Liver (tissue), 9 donors: ENCODE measurements around the gene PDE4B. TPM values are rescaled to one million over a fixed set of nuclear protein-coding genes. Genes with fewer than 3 reads are reported as not detected.

Source experiments
- DNase-seq: peaks from one replicate; pipeline ENCODE4 v3.0.0-alpha.2; 2017; ENCODE audit warnings: low spot score
- H3K27ac ChIP-seq, 2 donors: one replicate each; pipeline ENCODE4 v1.7.0; 2013; ENCODE audit warnings: inconsistent platforms in 2 of 2, low read length in 2 of 2, control low read depth in 1 of 2, low read depth in 1 of 2, mild to moderate bottlenecking in 1 of 2
- H3K27me3 ChIP-seq, 4 donors: one replicate each; pipeline versions ENCODE4 v1.6.1 to v1.7.0; 2013; ENCODE audit warnings: low read length in 3 of 4, inconsistent platforms in 1 of 4, mild to moderate bottlenecking in 1 of 4, moderate library complexity in 1 of 4; ENCODE audit not compliant: control insufficient read depth in 4 of 4, insufficient read depth in 4 of 4
- H3K36me3 ChIP-seq, 4 donors: one replicate each; pipeline versions ENCODE4 v1.6.1 to v1.7.0; 2013; ENCODE audit warnings: low read length in 3 of 4, mild to moderate bottlenecking in 3 of 4, low read depth in 1 of 4, moderate library complexity in 1 of 4; ENCODE audit not compliant: control insufficient read depth in 4 of 4, insufficient read depth in 3 of 4
- H3K4me1 ChIP-seq, 4 donors: one replicate each; pipeline versions ENCODE4 v1.6.1 to v1.7.0; 2013; ENCODE audit warnings: low read length in 3 of 4, mild to moderate bottlenecking in 3 of 4, moderate library complexity in 1 of 4; ENCODE audit not compliant: control insufficient read depth in 4 of 4, insufficient read depth in 4 of 4
- H3K4me3 ChIP-seq, 3 donors: one replicate each; pipeline versions ENCODE4 v1.6.1 to v1.7.0; 2013; ENCODE audit warnings: low read length in 3 of 3, control low read depth in 1 of 3, low read depth in 1 of 3, mild to moderate bottlenecking in 1 of 3
- H3K9ac ChIP-seq, 2 donors: one replicate each; pipeline ENCODE4 v1.7.0; 2013; ENCODE audit warnings: low read length in 2 of 2, mild to moderate bottlenecking in 2 of 2, moderate library complexity in 2 of 2, control low read depth in 1 of 2, low read depth in 1 of 2
- H3K9me3 ChIP-seq, 4 donors: one replicate each; pipeline versions ENCODE4 v1.6.1 to v1.7.0; 2013; ENCODE audit warnings: low read length in 3 of 4; ENCODE audit not compliant: control insufficient read depth in 4 of 4
- EGR1 ChIP-seq, 2 donors: IDR thresholded peaks; 2 replicates each; pipeline ENCODE4 v1.6.1; 2016 to 2018; ENCODE audit warnings: antibody characterized with exemption in 2 of 2, low read depth in 2 of 2
- FOXA1 ChIP-seq: IDR thresholded peaks from 2 replicates; pipeline ENCODE4 v1.6.1; 2016; ENCODE audit warnings: antibody characterized with exemption
- FOXA2 ChIP-seq: IDR thresholded peaks from 2 replicates; pipeline ENCODE4 v1.6.1; 2016; ENCODE audit warnings: antibody characterized with exemption
- GABPA ChIP-seq, 2 donors: IDR thresholded peaks in 1 of 2; conservative IDR thresholded peaks in 1 of 2; 2 replicates each; pipeline ENCODE4 v1.6.1; 2016; ENCODE audit warnings: antibody characterized with exemption in 2 of 2, mild to moderate bottlenecking in 1 of 2, moderate library complexity in 1 of 2
- HNF4A ChIP-seq, 2 donors: conservative IDR thresholded peaks; 2 replicates each; pipeline ENCODE4 v1.6.1; 2016; ENCODE audit warnings: antibody characterized with exemption in 2 of 2, mild to moderate bottlenecking in 2 of 2
- HNF4G ChIP-seq: IDR thresholded peaks from 2 replicates; pipeline ENCODE4 v1.6.1; 2016; ENCODE audit warnings: antibody characterized with exemption
- JUND ChIP-seq, 2 donors: IDR thresholded peaks; 2 replicates each; pipeline ENCODE4 v1.6.1; 2016; ENCODE audit warnings: antibody characterized with exemption in 2 of 2
- NR2F2 ChIP-seq: IDR thresholded peaks from 2 replicates; pipeline ENCODE4 v1.6.1; 2016; ENCODE audit warnings: antibody characterized with exemption
- RAD21 ChIP-seq, 2 donors: IDR thresholded peaks; 2 replicates each; pipeline ENCODE4 v1.6.1; 2016; ENCODE audit warnings: antibody characterized with exemption in 2 of 2, mild to moderate bottlenecking in 2 of 2
- RXRA ChIP-seq, 2 donors: IDR thresholded peaks; 2 replicates each; pipeline ENCODE4 v1.6.1; 2017 to 2018; ENCODE audit warnings: antibody characterized with exemption in 2 of 2, mild to moderate bottlenecking in 1 of 2
- SP1 ChIP-seq: IDR thresholded peaks from 2 replicates; pipeline ENCODE4 v1.6.1; 2018; ENCODE audit warnings: antibody characterized with exemption, mild to moderate bottlenecking
- TAF1 ChIP-seq: conservative IDR thresholded peaks from 2 replicates; pipeline ENCODE4 v1.6.1; 2016; ENCODE audit warnings: antibody characterized with exemption, mild to moderate bottlenecking
- WGBS: extraction: QIAGEN DNeasy Blood & Tissue Kit; methylation state at CpG from one replicate; pipeline ENCODE4 v1.1.7; 2013; 5-methylcytosine and 5-hydroxymethylcytosine counted together
- polyA plus RNA-seq, 2 donors: library from polyadenylated mRNA; stranded (reverse) in 1 of 2; unstranded in 1 of 2; fragments of 200-250 nt in 1 of 2; fragments of >200 nt in 1 of 2; fragmentation: Nextera tagmentation in 1 of 2; extraction: Ambion mirVana in 1 of 2; gene quantifications; one replicate each; pipeline versions ENCODE4 v1.2.1 to v1.2.3, GENCODE V29; 2013 to 2015
- total RNA-seq, 2 donors: library from RNA; depleted of rRNA; stranded (reverse); fragments of >200 nt; gene quantifications; one replicate each; pipeline ENCODE4 v1.2.3, GENCODE V29; 2014
- TF ChIP-seq, protein P1 (sequence below): IDR thresholded peaks from 2 replicates; pipeline ENCODE4 v1.6.1; 2016; ENCODE audit warnings: antibody characterized with exemption
- TF ChIP-seq, protein P2 (sequence below): IDR thresholded peaks from 2 replicates; pipeline ENCODE4 v1.6.1; 2016; ENCODE audit warnings: antibody characterized with exemption
- TF ChIP-seq, protein P3 (sequence below): IDR thresholded peaks from 2 replicates; pipeline ENCODE4 v1.6.1; 2016; ENCODE audit warnings: antibody characterized with exemption
- TF ChIP-seq, protein P4 (sequence below): IDR thresholded peaks from 2 replicates; pipeline ENCODE4 v1.6.1; 2016; ENCODE audit warnings: antibody characterized with exemption, mild to moderate bottlenecking
- TF ChIP-seq, protein P5 (sequence below): fragments of 150-350 bp; IDR thresholded peaks from 2 replicates; pipeline ENCODE4 v1.5.1; 2017; ENCODE audit warnings: improper control_type of control experiment, low read depth, low read length; ENCODE audit not compliant: missing input control
- donor health status: healthy.
- donor health status: healthy.
- donor health status: healthy.
- donor health status: healthy.
- donor health status: healthy.

PDE4B gene
- total and polyA plus RNA-seq, 4 donors: 1.9 to 3.9 (median 2.7) TPM

DNA sequence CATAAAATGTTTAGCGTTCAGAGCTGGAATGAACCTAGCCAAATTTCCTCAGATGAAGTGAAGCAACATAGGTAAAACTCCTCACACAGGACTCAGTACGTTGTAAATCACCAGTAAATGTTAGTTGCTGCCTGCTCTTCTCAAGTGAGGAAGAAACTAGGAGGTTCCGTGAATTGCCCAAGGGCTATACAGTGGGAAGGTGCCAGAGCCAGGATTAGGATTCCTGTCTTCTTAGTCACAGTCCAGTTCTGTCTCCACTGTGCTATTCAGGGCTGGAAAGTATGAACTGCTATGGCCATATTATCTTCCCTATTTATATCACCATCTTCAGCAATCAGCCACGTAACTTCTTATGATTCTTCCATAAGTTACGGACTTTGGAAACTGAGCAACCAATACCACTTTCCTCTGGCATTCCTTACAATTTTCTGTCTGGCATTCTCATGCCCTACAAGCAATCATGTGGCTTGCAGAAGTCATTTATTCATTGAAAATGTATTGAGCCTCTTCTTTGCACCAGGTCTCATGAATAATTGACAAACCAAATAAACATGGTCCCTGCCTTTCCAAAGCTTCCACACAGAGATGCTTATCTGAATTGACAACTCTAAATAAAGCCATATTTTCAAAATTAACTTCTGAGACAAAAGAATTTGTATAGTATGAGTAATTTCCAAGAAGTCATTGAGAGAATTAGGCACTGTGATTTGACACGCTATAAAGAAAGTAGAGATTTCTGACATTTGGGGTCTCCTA, 469.7 kb downstream of the PDE4B start:
- Histone ChIP-seq H3K27ac (no peak overlapping the region), H3K9ac (no peak overlapping the region)
- 88% methylated on average over 6 of the region's 6 CpGs for WGBS

DNA sequence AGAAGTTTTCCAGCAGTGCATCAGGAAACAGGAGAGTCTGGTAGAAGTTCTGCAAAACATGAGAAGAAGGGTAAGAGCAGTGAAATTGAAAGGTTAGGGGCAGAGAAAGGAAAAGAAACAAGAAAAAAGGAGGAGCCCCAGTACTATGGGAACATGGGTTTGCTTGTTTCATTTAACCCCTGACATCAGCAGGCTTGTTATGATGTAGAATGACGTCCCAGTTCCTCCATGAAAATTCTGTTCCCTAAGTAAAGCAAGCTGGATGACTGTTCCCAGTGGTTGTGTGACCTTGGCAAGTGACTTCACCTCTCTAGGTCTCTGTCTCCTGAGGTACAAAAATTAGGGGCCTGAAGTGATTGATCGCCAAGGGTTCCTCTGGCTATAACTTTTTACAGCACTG, 472.6 kb downstream of the PDE4B start:
- Histone ChIP-seq H3K4me1 (no peaks in the 10 kb centered on the region), H3K27ac (no peak overlapping the region)

More for the DNA sequence above, 469.7 kb downstream of the PDE4B start:
- Histone ChIP-seq H3K4me1 (no peaks in the 10 kb centered on the region), H3K36me3 (no peaks in the 10 kb centered on the region), H3K4me3 (no peak overlapping the region), H3K9me3 (no peaks in the 10 kb centered on the region), H3K27me3 (no peaks in the 10 kb centered on the region)
- no peak for TF ChIP-seq FOXA1
- TF ChIP-seq, protein P1, sequence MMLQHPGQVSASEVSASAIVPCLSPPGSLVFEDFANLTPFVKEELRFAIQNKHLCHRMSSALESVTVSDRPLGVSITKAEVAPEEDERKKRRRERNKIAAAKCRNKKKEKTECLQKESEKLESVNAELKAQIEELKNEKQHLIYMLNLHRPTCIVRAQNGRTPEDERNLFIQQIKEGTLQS: no peak
- TF ChIP-seq JUND (IDR thresholded peaks at IDR 0.05): no peak
- TF ChIP-seq EGR1 (IDR thresholded peaks at IDR 0.05; ENCODE audit: low read depth in 2 of 2): no peak
- no peak for TF ChIP-seq RXRA (IDR thresholded peaks at IDR 0.05)
- TF ChIP-seq, protein P2, sequence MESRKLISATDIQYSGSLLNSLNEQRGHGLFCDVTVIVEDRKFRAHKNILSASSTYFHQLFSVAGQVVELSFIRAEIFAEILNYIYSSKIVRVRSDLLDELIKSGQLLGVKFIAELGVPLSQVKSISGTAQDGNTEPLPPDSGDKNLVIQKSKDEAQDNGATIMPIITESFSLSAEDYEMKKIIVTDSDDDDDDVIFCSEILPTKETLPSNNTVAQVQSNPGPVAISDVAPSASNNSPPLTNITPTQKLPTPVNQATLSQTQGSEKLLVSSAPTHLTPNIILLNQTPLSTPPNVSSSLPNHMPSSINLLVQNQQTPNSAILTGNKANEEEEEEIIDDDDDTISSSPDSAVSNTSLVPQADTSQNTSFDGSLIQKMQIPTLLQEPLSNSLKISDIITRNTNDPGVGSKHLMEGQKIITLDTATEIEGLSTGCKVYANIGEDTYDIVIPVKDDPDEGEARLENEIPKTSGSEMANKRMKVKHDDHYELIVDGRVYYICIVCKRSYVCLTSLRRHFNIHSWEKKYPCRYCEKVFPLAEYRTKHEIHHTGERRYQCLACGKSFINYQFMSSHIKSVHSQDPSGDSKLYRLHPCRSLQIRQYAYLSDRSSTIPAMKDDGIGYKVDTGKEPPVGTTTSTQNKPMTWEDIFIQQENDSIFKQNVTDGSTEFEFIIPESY: no peak
- no peak for TF ChIP-seq FOXA2
- TF ChIP-seq SP1: no peak
- no peak for TF ChIP-seq GABPA (IDR thresholded peaks at IDR 0.05 in 1 of 2, conservative IDR thresholded peaks at IDR 0.05 in 1 of 2)
- TF ChIP-seq, protein P3, sequence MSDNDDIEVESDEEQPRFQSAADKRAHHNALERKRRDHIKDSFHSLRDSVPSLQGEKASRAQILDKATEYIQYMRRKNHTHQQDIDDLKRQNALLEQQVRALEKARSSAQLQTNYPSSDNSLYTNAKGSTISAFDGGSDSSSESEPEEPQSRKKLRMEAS: no peak
- no peak for TF ChIP-seq RAD21 (IDR thresholded peaks at IDR 0.05)
- no peak for DNase-seq

More for the DNA sequence above, 472.6 kb downstream of the PDE4B start:
- TF ChIP-seq RXRA (IDR thresholded peaks at IDR 0.05): no peak
- no peak for TF ChIP-seq HNF4G
- no peak for TF ChIP-seq HNF4A (conservative IDR thresholded peaks at IDR 0.05)
- TF ChIP-seq, protein P3: no peak
- TF ChIP-seq NR2F2: no peak
- TF ChIP-seq, protein P1: no peak
- no peak for TF ChIP-seq TAF1
- TF ChIP-seq, protein P4, sequence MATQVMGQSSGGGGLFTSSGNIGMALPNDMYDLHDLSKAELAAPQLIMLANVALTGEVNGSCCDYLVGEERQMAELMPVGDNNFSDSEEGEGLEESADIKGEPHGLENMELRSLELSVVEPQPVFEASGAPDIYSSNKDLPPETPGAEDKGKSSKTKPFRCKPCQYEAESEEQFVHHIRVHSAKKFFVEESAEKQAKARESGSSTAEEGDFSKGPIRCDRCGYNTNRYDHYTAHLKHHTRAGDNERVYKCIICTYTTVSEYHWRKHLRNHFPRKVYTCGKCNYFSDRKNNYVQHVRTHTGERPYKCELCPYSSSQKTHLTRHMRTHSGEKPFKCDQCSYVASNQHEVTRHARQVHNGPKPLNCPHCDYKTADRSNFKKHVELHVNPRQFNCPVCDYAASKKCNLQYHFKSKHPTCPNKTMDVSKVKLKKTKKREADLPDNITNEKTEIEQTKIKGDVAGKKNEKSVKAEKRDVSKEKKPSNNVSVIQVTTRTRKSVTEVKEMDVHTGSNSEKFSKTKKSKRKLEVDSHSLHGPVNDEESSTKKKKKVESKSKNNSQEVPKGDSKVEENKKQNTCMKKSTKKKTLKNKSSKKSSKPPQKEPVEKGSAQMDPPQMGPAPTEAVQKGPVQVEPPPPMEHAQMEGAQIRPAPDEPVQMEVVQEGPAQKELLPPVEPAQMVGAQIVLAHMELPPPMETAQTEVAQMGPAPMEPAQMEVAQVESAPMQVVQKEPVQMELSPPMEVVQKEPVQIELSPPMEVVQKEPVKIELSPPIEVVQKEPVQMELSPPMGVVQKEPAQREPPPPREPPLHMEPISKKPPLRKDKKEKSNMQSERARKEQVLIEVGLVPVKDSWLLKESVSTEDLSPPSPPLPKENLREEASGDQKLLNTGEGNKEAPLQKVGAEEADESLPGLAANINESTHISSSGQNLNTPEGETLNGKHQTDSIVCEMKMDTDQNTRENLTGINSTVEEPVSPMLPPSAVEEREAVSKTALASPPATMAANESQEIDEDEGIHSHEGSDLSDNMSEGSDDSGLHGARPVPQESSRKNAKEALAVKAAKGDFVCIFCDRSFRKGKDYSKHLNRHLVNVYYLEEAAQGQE: no peak
- no peak for TF ChIP-seq GABPA (IDR thresholded peaks at IDR 0.05 in 1 of 2, conservative IDR thresholded peaks at IDR 0.05 in 1 of 2)
- TF ChIP-seq EGR1 (IDR thresholded peaks at IDR 0.05; ENCODE audit: low read depth in 2 of 2): no peak
- TF ChIP-seq RAD21 (IDR thresholded peaks at IDR 0.05): no peak
- TF ChIP-seq, protein P5, sequence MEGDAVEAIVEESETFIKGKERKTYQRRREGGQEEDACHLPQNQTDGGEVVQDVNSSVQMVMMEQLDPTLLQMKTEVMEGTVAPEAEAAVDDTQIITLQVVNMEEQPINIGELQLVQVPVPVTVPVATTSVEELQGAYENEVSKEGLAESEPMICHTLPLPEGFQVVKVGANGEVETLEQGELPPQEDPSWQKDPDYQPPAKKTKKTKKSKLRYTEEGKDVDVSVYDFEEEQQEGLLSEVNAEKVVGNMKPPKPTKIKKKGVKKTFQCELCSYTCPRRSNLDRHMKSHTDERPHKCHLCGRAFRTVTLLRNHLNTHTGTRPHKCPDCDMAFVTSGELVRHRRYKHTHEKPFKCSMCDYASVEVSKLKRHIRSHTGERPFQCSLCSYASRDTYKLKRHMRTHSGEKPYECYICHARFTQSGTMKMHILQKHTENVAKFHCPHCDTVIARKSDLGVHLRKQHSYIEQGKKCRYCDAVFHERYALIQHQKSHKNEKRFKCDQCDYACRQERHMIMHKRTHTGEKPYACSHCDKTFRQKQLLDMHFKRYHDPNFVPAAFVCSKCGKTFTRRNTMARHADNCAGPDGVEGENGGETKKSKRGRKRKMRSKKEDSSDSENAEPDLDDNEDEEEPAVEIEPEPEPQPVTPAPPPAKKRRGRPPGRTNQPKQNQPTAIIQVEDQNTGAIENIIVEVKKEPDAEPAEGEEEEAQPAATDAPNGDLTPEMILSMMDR: no peak
- DNase-seq: no peak
- H3K9ac ChIP-seq: no peak overlapping the region
- 91% methylated on average over 2 of the region's 2 CpGs for WGBS
- H3K4me3 ChIP-seq: no peak overlapping the region
- no peaks in the 10 kb centered on the region for H3K27me3 ChIP-seq
- no peaks in the 10 kb centered on the region for H3K9me3 ChIP-seq
- no peaks in the 10 kb centered on the region for H3K36me3 ChIP-seq
